HCT116 (cell line): Measurements from ENCODE around the gene NEK8. TPM values are rescaled to one million over a fixed set of nuclear protein-coding genes. Genes with fewer than 3 reads are reported as not detected.

ENCODE experiments used
- ATAC-seq: fragments of 200-7000 bp; cut with Tn5 transposase; 2 replicates; pipeline ENCODE4 v1.9.1; 2020; ENCODE audit warnings: mild to moderate bottlenecking, moderate library complexity
- Bru-seq: library from RNA; stranded (reverse); fragments of 400-500 nt; gene quantifications from one replicate; lab custom pipeline; 2021; lab: Mats Ljungman, UMichigan
- BruChase-seq, 2 experiments: library from RNA; stranded (reverse); fragments of 400-500 nt; gene quantifications; one replicate each; lab custom pipeline; 2021; lab: Mats Ljungman, UMichigan
- BruUV-seq: library from RNA; stranded (reverse); fragments of 400-500 nt; replicated peaks from 2 replicates; lab custom pipeline; 2021; lab: Mats Ljungman, UMichigan
- CTCF ChIA-PET: fragments of 300-600 bp; sonication (Branson Sonifier 250); formaldehyde crosslinking; loops from one replicate; lab custom pipeline; 2021; ENCODE audit warnings: antibody characterized with exemption; lab: Charles Lee
- POLR2A ChIA-PET: fragments of 300-600, 350-600 bp; sonication (Branson Sonifier 250); formaldehyde crosslinking; loops from one replicate; lab custom pipeline; 2021; ENCODE audit warnings: antibody characterized with exemption; lab: Charles Lee
- RAD21 ChIA-PET, 2 experiments: fragments of 300-600 bp; sonication (Branson Sonifier 250); formaldehyde crosslinking; loops; one replicate each; lab custom pipeline; 2023; ENCODE audit warnings: low total read pairs in 2 of 2; ENCODE audit not compliant: uncharacterized antibody in 2 of 2, unreplicated experiment in 2 of 2, low non-redundant PET in 1 of 2; lab: Charles Lee
- DNase-seq: peaks from one replicate; pipeline ENCODE4 v3.0.0-alpha.2; 2010; ENCODE audit warnings: low read depth, low spot score
- H2AFZ ChIP-seq: fragments of 200-600 bp; shearing (Covaris generic), sonication (generic); 2 replicates; pipeline ENCODE4 v1.6.1; 2017; ENCODE audit warnings: low read depth, mixed run types, mixed read lengths, antibody characterized with exemption, low read length; ENCODE audit not compliant: poor library complexity, severe bottlenecking
- H3K27ac ChIP-seq: 2 replicates; pipeline ENCODE4 v1.5.1; 2012; ENCODE audit warnings: low read depth, low read length
- H3K27me3 ChIP-seq: fragments of 200-600 bp; sonication (generic); 2 replicates; pipeline ENCODE4 v1.6.1; 2016; ENCODE audit warnings: mixed run types, low read length, mixed read lengths; ENCODE audit not compliant: insufficient read depth
- H3K36me3 ChIP-seq, 2 experiments: fragments of 200-500 bp in 1 of 2; fragments of 200-600 bp in 1 of 2; sonication (Bioruptor generic) in 1 of 2; sonication (generic) in 1 of 2; 2 replicates each; pipeline versions ENCODE4 v1.5.1 to v1.6.1; 2014 to 2016; ENCODE audit warnings: low read length in 2 of 2, inconsistent platforms in 1 of 2, mixed read lengths in 1 of 2, mixed run types in 1 of 2; ENCODE audit not compliant: insufficient read depth in 2 of 2, control insufficient read depth in 1 of 2
- H3K4me1 ChIP-seq, 2 experiments: fragments of 200-600 bp in 1 of 2; sonication (generic) in 1 of 2; 2 replicates each; pipeline versions ENCODE4 v1.5.1 to v1.6.1; 2012 to 2017; ENCODE audit warnings: low read length in 2 of 2, inconsistent platforms in 1 of 2, mild to moderate bottlenecking in 1 of 2, mixed read lengths in 1 of 2, mixed run types in 1 of 2, moderate library complexity in 1 of 2; ENCODE audit not compliant: insufficient read depth in 2 of 2, control insufficient read depth in 1 of 2
- H3K4me2 ChIP-seq: fragments of 200-600 bp; sonication (generic); 2 replicates; pipeline ENCODE4 v1.6.1; 2017; ENCODE audit warnings: mixed run types, low read length, mixed read lengths
- H3K4me3 ChIP-seq, 2 experiments: fragments of 200-600 bp in 1 of 2; sonication (generic) in 1 of 2; replicated peaks in 1 of 2; 2 replicates each; pipeline ENCODE4 v1.5.1; 2011 to 2016; ENCODE audit warnings: low read length in 2 of 2, control low read depth in 1 of 2, low read depth in 1 of 2, mild to moderate bottlenecking in 1 of 2, mixed read lengths in 1 of 2, mixed run types in 1 of 2
- H3K79me2 ChIP-seq: fragments of 200-600 bp; sonication (generic); 2 replicates; pipeline ENCODE4 v1.6.1; 2017; ENCODE audit warnings: mild to moderate bottlenecking, mixed run types, low read length, moderate library complexity, mixed read lengths; ENCODE audit not compliant: insufficient read depth
- H3K9ac ChIP-seq: fragments of 200-600 bp; sonication (generic); 2 replicates; pipeline ENCODE4 v1.6.1; 2016; ENCODE audit warnings: low read length, mixed read lengths
- H3K9me2 ChIP-seq: fragments of 200-600 bp; sonication (generic), shearing (Covaris generic); 2 replicates; pipeline ENCODE4 v1.6.1; 2017; ENCODE audit warnings: mixed run types, mild to moderate bottlenecking, moderate library complexity; ENCODE audit not compliant: insufficient read depth
- H3K9me3 ChIP-seq, 2 experiments: fragments of 200-500 bp in 1 of 2; fragments of 200-600 bp in 1 of 2; sonication (Bioruptor generic) in 1 of 2; sonication (generic) in 1 of 2; 2 replicates each; pipeline ENCODE4 v1.6.1; 2014 to 2017; ENCODE audit warnings: low read length in 2 of 2, mixed read lengths in 2 of 2, inconsistent platforms in 1 of 2, low read depth in 1 of 2, mild to moderate bottlenecking in 1 of 2, mixed run types in 1 of 2, moderate library complexity in 1 of 2; ENCODE audit not compliant: control insufficient read depth in 1 of 2, insufficient read depth in 1 of 2
- H4K20me1 ChIP-seq: fragments of 200-600 bp; sonication (generic), shearing (Covaris generic); 2 replicates; pipeline ENCODE4 v1.6.1; 2017; ENCODE audit warnings: mixed run types, mild to moderate bottlenecking, moderate library complexity; ENCODE audit not compliant: insufficient read depth
- CBX3 ChIP-seq: IDR thresholded peaks from 2 replicates; pipeline ENCODE4 v1.6.1; 2012; ENCODE audit warnings: low read depth
- CEBPB ChIP-seq: IDR thresholded peaks from 2 replicates; pipeline ENCODE4 v1.6.1; 2012; ENCODE audit warnings: low read depth
- EGR1 ChIP-seq: IDR thresholded peaks from 2 replicates; pipeline ENCODE4 v1.6.1; 2012; ENCODE audit warnings: low read depth
- EZH2 ChIP-seq: fragments of 200-600 bp; sonication (generic); IDR thresholded peaks from 2 replicates; pipeline ENCODE4 v1.6.1; 2017; ENCODE audit warnings: antibody characterized with exemption, mixed run types
- EZH2phosphoT487 ChIP-seq: fragments of 200-600 bp; IDR thresholded peaks from 2 replicates; pipeline ENCODE4 v1.6.1; 2018; ENCODE audit warnings: antibody characterized with exemption, borderline replicate concordance
- MAX ChIP-seq: IDR thresholded peaks from 2 replicates; pipeline ENCODE4 v1.6.1; 2012
- POLR2A ChIP-seq: IDR thresholded peaks from 2 replicates; pipeline ENCODE4 v1.7.0; 2011; ENCODE audit warnings: borderline replicate concordance; ENCODE audit not compliant: insufficient read depth, insufficient read length; ENCODE audit errors: extremely low read depth
- POLR2AphosphoS5 ChIP-seq: IDR thresholded peaks from 2 replicates; pipeline ENCODE4 v1.6.1; 2011; ENCODE audit warnings: mild to moderate bottlenecking, low read depth, low read length, moderate library complexity
- RAD21 ChIP-seq: IDR thresholded peaks from 2 replicates; pipeline ENCODE4 v1.6.1; 2012; ENCODE audit warnings: low read depth, mild to moderate bottlenecking
- SIN3A ChIP-seq: IDR thresholded peaks from 2 replicates; pipeline ENCODE4 v1.6.1; 2012; ENCODE audit warnings: low read depth
- SP1 ChIP-seq: IDR thresholded peaks from 2 replicates; pipeline ENCODE4 v1.6.1; 2012; ENCODE audit warnings: low read depth
- SRF ChIP-seq: IDR thresholded peaks from 2 replicates; pipeline ENCODE4 v1.6.1; 2012; ENCODE audit warnings: low read depth
- TCF7L2 ChIP-seq: IDR thresholded peaks from 2 replicates; pipeline ENCODE4 v1.7.0; 2011; ENCODE audit warnings: borderline replicate concordance, inconsistent platforms; ENCODE audit not compliant: insufficient read depth, insufficient read length; ENCODE audit errors: extremely low read depth
- YY1 ChIP-seq: IDR thresholded peaks from 2 replicates; pipeline ENCODE4 v1.6.1; 2011; ENCODE audit warnings: low read length, low read depth, moderate library complexity, mild to moderate bottlenecking; ENCODE audit not compliant: insufficient replicate concordance; ENCODE audit errors: extremely low read depth
- ZBTB33 ChIP-seq: IDR thresholded peaks from 2 replicates; pipeline ENCODE4 v1.6.1; 2011; ENCODE audit warnings: mild to moderate bottlenecking, low read length, moderate library complexity; ENCODE audit not compliant: insufficient replicate concordance; ENCODE audit errors: extremely low read depth
- ZFX ChIP-seq: fragments of 450-650 bp; IDR thresholded peaks from 2 replicates; pipeline ENCODE4 v1.6.1; 2017
- ZNF274 ChIP-seq: fragments of 200-500 bp; sonication (Bioruptor generic); IDR thresholded peaks from 2 replicates; pipeline ENCODE4 v1.6.1; 2014; ENCODE audit warnings: mild to moderate bottlenecking, low read depth, low read length, inconsistent platforms
- intact Hi-C: fragments of 100-400 bp; cut with micrococcal nuclease; formaldehyde crosslinking; loops from 2 replicates; pipeline ENCODE4 v1.10.0; 2022
- long read RNA-seq: library from polyadenylated mRNA; unstranded; transcript quantifications from one replicate; pipeline ENCODE4 v2.0.0, GENCODE V29; 2021; ENCODE audit not compliant: unreplicated experiment
- polyA plus RNA-seq: library from polyadenylated mRNA; unstranded; fragments of >200 nt; gene quantifications from 2 replicates; pipeline ENCODE4 v1.2.1, GENCODE V29; 2012; ENCODE audit warnings: missing spikeins
- total RNA-seq: library from RNA; stranded (reverse); gene quantifications from one replicate; pipeline ENCODE4 v1.2.1, GENCODE V29; 2021; ENCODE audit not compliant: unreplicated experiment
- TF ChIP-seq, protein P1 (sequence below): IDR thresholded peaks from 2 replicates; pipeline ENCODE4 v1.6.1; 2012; ENCODE audit warnings: low read depth

The NEK8 gene
- total RNA-seq (7.0 TPM), Bru-seq, nascent RNA (percentile 48 among the genes with signal in this experiment), BruChase-seq, experiment 1, labeled RNA remaining after a 6-hour chase (percentile 49 among the genes with signal in this experiment), BruChase-seq, experiment 2, labeled RNA remaining after a 2-hour chase (percentile 49 among the genes with signal in this experiment)
- polyA plus RNA-seq = 3.4 and 4.3 TPM in 2 replicates
- long read RNA-seq, partial matches to known transcripts = 1 of 3 reads
- long read RNA-seq, other reads (novel, unspliced or antisense) = 2 of 3 reads

DNA sequence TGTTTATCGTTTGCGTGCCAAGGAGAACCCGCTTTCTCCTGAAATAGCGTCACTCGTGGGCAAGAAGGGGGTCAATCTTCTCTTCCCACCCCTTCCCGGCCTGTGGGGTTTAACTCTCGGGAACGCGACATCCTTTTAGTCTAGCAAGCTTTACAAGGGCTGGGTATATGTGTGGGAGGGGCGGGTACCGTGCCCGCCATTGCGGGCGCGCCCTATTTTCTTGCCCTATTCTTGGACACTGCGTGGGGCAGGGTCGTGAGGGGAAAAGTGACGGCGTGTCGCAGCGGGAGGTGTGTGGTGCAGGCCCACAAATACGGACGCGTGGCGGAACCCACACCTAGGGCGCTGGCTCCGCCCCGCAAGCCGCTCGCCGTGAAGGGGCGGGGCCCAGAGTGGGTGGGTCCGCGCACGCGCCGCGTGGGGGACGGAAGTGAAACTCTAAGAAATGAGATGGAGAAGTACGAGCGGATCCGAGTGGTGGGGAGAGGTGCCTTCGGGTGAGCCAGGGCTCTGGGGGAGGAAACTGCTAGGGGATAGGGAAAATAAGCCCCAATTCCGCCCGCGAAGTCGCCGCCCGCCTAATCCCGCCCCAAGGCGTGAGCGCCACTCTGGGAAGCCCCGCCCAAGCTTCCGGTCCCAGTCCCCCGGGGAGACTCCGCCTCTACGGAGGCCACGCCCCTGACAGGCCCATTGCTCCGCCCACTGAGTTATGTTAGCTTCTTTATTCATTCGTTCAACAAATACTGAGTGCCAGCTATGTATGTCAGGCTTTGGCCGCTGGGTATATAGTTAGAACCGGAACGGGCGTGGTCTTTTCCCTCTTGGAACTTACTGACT is at the start of gene NEK8:
TSS of gene NEK8 (plus strand) at position 425 of the 837 bp plus-strand sequence. CDS start at position 451, 26 bp downstream.
- 0 out of 2 replicates have a peak, but pooled peaks cover 4% of the 10 kb centered on the region for H4K20me1 ChIP-seq
- TF ChIP-seq ZBTB33 (no peak), POLR2AphosphoS5 (peak; percentile 73), TCF7L2 (no peak), SRF (no peak), ZFX (peak; percentile 29; the same call in 1 of the 2 replicates), ZNF274 (no peak), EGR1 (no peak), RAD21 (no peak), YY1 (no peak), POLR2A (no peak), SP1 (peak; percentile 63; the same call in 1 of the 2 replicates), CBX3 (no peak), EZH2 (no peak), CEBPB (no peak), EZH2phosphoT487 (no peak), MAX (peak; percentile 52; the same call in 1 of the 2 replicates), SIN3A (0 out of 2 replicates have a peak, but pooled peaks have one; percentile 47)
- TF ChIP-seq, protein P1, sequence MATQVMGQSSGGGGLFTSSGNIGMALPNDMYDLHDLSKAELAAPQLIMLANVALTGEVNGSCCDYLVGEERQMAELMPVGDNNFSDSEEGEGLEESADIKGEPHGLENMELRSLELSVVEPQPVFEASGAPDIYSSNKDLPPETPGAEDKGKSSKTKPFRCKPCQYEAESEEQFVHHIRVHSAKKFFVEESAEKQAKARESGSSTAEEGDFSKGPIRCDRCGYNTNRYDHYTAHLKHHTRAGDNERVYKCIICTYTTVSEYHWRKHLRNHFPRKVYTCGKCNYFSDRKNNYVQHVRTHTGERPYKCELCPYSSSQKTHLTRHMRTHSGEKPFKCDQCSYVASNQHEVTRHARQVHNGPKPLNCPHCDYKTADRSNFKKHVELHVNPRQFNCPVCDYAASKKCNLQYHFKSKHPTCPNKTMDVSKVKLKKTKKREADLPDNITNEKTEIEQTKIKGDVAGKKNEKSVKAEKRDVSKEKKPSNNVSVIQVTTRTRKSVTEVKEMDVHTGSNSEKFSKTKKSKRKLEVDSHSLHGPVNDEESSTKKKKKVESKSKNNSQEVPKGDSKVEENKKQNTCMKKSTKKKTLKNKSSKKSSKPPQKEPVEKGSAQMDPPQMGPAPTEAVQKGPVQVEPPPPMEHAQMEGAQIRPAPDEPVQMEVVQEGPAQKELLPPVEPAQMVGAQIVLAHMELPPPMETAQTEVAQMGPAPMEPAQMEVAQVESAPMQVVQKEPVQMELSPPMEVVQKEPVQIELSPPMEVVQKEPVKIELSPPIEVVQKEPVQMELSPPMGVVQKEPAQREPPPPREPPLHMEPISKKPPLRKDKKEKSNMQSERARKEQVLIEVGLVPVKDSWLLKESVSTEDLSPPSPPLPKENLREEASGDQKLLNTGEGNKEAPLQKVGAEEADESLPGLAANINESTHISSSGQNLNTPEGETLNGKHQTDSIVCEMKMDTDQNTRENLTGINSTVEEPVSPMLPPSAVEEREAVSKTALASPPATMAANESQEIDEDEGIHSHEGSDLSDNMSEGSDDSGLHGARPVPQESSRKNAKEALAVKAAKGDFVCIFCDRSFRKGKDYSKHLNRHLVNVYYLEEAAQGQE = no peak
- ChIA-PET CTCF (interaction anchor here (0.7 to 5.2 kb wide), 15 partner anchors 9 to 388 kb away, joined by 4 to 207 read pairs (median 9); partner anchors contain the start of genes FLOT2, PHF12, RPL23A and TRAF4), RAD21 (interaction anchor here (0.8 to 3.3 kb wide), 6 partner anchors 14 to 151 kb away, joined by 3 to 28 read pairs (median 10); partner anchors contain the start of gene TRAF4 (in 1 of the 2)), POLR2A (interaction anchor here (1.0 to 5.4 kb wide), 12 partner anchors 9 to 448 kb away, joined by 3 to 149 read pairs (median 4); partner anchors contain the start of genes FLOT2, RPL23A and TRAF4)
- H3K9me3 ChIP-seq = no peaks in the 10 kb centered on the region
- peak within 1 kb of the TSS; percentile 99 for H3K4me2 ChIP-seq
- no peaks in the 10 kb centered on the region for H3K9me2 ChIP-seq
- peak within 1 kb of the TSS; percentile 89 for H3K27ac ChIP-seq
- H3K4me3 ChIP-seq = peak within 1 kb of the TSS; percentile 59 to 71
- H3K4me1 ChIP-seq = peaks cover 26 to 58% of the 10 kb centered on the region in 2 experiments
- peaks cover 2 to 8% of the 10 kb centered on the region in 2 experiments; a peak in 2 of 4 replicates for H3K36me3 ChIP-seq
- H3K9ac ChIP-seq = peak within 1 kb of the TSS; percentile 90
- H2AFZ ChIP-seq = peak within 1 kb of the TSS; percentile 47
- H3K27me3 ChIP-seq = no peaks in the 10 kb centered on the region
- DNase-seq (peak; percentile 88), ATAC-seq (peak; percentile 42)
- peaks cover 11% of the 10 kb centered on the region for H3K79me2 ChIP-seq
- intact Hi-C loops = loop anchor here (5.0 kb wide), 1 partner anchor 384 kb away; no protein-coding TSS in a partner anchor
- no TSS peak for BruUV-seq
